CD4-positive, CD25-positive, alpha-beta regulatory T cell (primary cell): ENCODE measurements around the gene LRCH3. TPM values are rescaled to one million over a fixed set of nuclear protein-coding genes. Genes with fewer than 3 reads are reported as not detected.

ENCODE experiments used
- ATAC-seq, 2 donors: fragments of 150-1000 bp; cut with Tn5 transposase; one replicate each; pipeline ENCODE4 v1.10.0; 2021; ENCODE audit warnings: low read depth in 2 of 2, moderate number of reproducible peaks in 2 of 2, moderate library complexity in 1 of 2
- DNase-seq, 3 donors: peaks; one replicate each; pipeline versions ENCODE4 v3.0.0 to v3.0.0-alpha.2; 2012 to 2022; ENCODE audit warnings: mixed read lengths in 1 of 3
- H3K27ac ChIP-seq: one replicate; pipeline ENCODE4 v1.7.0; 2013; ENCODE audit warnings: mild to moderate bottlenecking, low read length; ENCODE audit not compliant: insufficient read depth, poor library complexity, severe bottlenecking
- H3K27me3 ChIP-seq: one replicate; pipeline ENCODE4 v1.7.0; 2013; ENCODE audit warnings: low read length; ENCODE audit not compliant: control insufficient read depth, insufficient read depth
- H3K36me3 ChIP-seq: one replicate; pipeline ENCODE4 v1.7.0; 2013; ENCODE audit warnings: mild to moderate bottlenecking, low read length, moderate library complexity; ENCODE audit not compliant: control insufficient read depth, insufficient read depth
- H3K4me1 ChIP-seq: 2 replicates; pipeline ENCODE4 v1.7.0; 2013; ENCODE audit warnings: mild to moderate bottlenecking, low read length; ENCODE audit not compliant: insufficient read depth, control insufficient read depth, poor library complexity, severe bottlenecking
- H3K4me3 ChIP-seq: one replicate; pipeline ENCODE4 v1.7.0; 2013; ENCODE audit warnings: low read depth, mild to moderate bottlenecking, low read length, moderate library complexity
- H3K9me3 ChIP-seq, 2 experiments: 1 replicate in 1 of 2; 2 replicates in 1 of 2; pipeline ENCODE4 v1.7.0; 2013; ENCODE audit warnings: low read length in 2 of 2, mild to moderate bottlenecking in 1 of 2, moderate library complexity in 1 of 2; ENCODE audit not compliant: control insufficient read depth in 2 of 2
- H3K27ac Mint-ChIP-seq, 3 donors: one replicate each; pipeline ENCODE4 v1.8.0; 2020 to 2022; ENCODE audit warnings: mild to moderate bottlenecking in 3 of 3, mixed read lengths in 3 of 3, moderate library complexity in 2 of 3
- H3K27me3 Mint-ChIP-seq: one replicate; pipeline ENCODE4 v1.8.0; 2022; ENCODE audit warnings: mild to moderate bottlenecking, mixed read lengths
- H3K36me3 Mint-ChIP-seq: one replicate; pipeline ENCODE4 v1.8.0; 2020; ENCODE audit warnings: mixed read lengths
- H3K4me1 Mint-ChIP-seq, 4 donors: one replicate each; pipeline ENCODE4 v1.8.0; 2020 to 2022; ENCODE audit warnings: mixed read lengths in 4 of 4, mild to moderate bottlenecking in 1 of 4
- H3K4me3 Mint-ChIP-seq, 4 donors: one replicate each; pipeline ENCODE4 v1.8.0; 2020 to 2022; ENCODE audit warnings: mild to moderate bottlenecking in 4 of 4, mixed read lengths in 4 of 4, moderate library complexity in 3 of 4
- H3K9me3 Mint-ChIP-seq, 7 donors: one replicate each; pipeline ENCODE4 v1.8.0; 2020 to 2022; ENCODE audit warnings: mixed read lengths in 7 of 7, mild to moderate bottlenecking in 3 of 7, moderate library complexity in 2 of 7
- polyA plus RNA-seq, 4 donors: library from polyadenylated mRNA; unstranded; fragments of 300-500 nt; fragmentation: Illumina TruSeq; gene quantifications; one replicate each; pipeline ENCODE4 v1.2.3, GENCODE V29; 2021
- total RNA-seq: library from RNA; stranded (reverse); gene quantifications from one replicate; pipeline ENCODE4 v1.2.3, GENCODE V29; 2022

The LRCH3 gene
- total and polyA plus RNA-seq, 5 donors from 2014 or later, result 12.2 to 66.1 (median 17.5) TPM

DNA sequence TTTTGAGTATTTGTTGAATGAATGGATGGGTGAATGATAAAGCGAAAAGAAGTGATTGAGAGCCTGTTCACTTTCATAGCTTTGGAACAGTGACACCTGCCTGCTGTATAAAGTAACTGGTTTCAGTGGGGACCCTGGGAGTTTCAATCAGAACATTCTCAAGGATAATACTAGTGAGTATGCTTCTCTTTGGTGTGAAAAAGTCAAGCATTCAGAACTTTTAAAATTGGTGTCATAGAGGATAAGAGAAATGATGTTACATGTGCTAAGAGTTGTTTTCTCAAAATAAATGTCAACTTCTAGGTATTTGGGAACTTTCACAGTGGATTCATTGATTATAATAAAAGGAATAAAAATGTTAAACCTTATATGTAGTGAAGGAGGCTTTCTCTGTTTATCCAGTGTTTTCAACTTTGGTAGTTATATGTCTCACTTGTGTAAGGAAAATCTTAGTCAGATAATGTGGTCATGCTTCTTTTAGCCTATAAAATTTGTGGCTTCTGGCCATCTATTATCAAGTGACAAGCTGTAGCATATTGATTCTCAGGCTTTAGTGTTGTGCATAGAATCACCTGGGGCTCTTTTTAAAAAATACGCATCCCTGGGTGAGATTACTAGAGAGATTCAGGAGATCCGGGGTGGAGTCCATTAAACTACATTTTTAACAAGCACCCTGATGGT, 11.9 kb downstream of the LRCH3 start:
- ATAC-seq (no peak), DNase-seq (peak in 2 of 3 donors; percentile 11 to 15)
- no peaks in the 10 kb centered on the region for H3K27me3 ChIP-seq
- H3K36me3 ChIP-seq, result peaks cover 2% of the 10 kb centered on the region
- Mint-ChIP-seq H3K4me1 (peaks cover 33 to 60% (median 50%) of the 10 kb centered on the region in 4 donors), H3K4me3 (peak overlapping the region in 1 of 4 donors; percentile 22), H3K36me3 (peaks cover 10% of the 10 kb centered on the region), H3K27ac (no peak overlapping the region), H3K9me3 (no peaks in the 10 kb centered on the region), H3K27me3 (no peaks in the 10 kb centered on the region)
- no peak overlapping the region for H3K27ac ChIP-seq
- peaks cover 19% of the 10 kb centered on the region for H3K4me1 ChIP-seq
- no peak overlapping the region for H3K4me3 ChIP-seq
- no peaks in the 10 kb centered on the region for H3K9me3 ChIP-seq

DNA sequence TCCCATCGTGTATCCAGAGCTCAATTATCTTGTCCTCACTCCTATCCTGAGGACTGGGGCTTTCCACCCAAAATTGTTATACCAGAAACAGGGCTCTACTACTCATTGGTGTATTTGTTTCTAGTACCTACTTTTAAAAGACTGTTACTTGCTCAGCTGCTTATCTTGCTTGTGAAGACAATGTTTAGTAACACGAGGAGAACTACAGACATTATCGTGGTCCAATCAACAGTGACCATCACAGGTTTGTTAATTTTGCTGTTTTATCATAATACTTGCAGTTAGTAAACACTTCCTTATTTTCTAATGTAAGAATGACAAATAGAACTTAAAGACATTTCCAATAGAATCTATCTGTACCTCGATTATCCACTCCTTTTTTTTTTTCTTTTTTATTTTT, 13.5 kb downstream of the LRCH3 start:
- H3K36me3 Mint-ChIP-seq, result peaks cover 11% of the 10 kb centered on the region

DNA sequence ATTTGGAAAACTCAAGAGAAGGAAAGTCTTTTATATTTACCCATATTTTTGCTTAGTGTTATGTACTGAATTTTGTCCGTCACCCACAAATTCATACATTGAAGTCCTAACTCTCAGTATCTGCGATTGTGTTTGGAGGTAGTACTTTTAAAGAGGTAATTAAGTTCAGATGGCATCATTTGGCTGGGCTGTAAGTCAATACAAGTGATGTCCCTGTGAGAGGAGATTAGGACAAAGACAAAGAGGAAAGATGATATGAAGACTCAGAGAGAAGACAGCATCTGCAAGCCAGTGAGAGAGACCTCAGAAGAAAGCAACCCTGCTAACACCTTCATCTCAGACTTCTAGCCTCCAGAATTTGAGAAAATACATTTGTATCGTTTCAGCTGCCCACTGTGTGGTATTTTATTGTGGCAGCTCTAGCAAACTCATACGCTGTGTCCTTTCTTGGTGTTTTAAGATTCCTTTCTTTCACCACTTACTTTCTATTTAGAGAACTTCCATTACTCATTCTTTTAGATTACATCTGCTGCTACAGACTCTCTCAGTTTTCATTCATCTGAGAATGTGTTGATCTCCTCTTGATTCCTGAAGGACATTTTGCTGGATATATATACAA, 17.0 kb downstream of the LRCH3 start:
- H3K4me1 ChIP-seq, result no peaks in the 10 kb centered on the region
- H3K4me3 Mint-ChIP-seq, result peak overlapping the region in 1 of 4 donors; percentile 11
- no peaks in the 10 kb centered on the region for H3K9me3 ChIP-seq
- H3K4me3 ChIP-seq, result no peak overlapping the region
- DNase-seq, result no peak
- peaks cover 18 to 44% (median 39%) of the 10 kb centered on the region in 4 donors for H3K4me1 Mint-ChIP-seq
- H3K27me3 ChIP-seq, result no peaks in the 10 kb centered on the region
- H3K27ac ChIP-seq, result no peak overlapping the region
- no peaks in the 10 kb centered on the region for H3K27me3 Mint-ChIP-seq
- no peaks in the 10 kb centered on the region for H3K9me3 Mint-ChIP-seq
- peaks cover 2% of the 10 kb centered on the region for H3K36me3 ChIP-seq
- no peak for ATAC-seq
- H3K36me3 Mint-ChIP-seq, result peaks cover 11% of the 10 kb centered on the region
- peak overlapping the region in 2 of 3 donors; percentile 23 to 53 for H3K27ac Mint-ChIP-seq

More for the DNA sequence above, 13.5 kb downstream of the LRCH3 start:
- no peak overlapping the region for H3K27ac ChIP-seq
- H3K4me1 ChIP-seq, result peaks cover 19% of the 10 kb centered on the region
- DNase-seq (no peak), ATAC-seq (no peak)
- Mint-ChIP-seq H3K4me3 (no peak overlapping the region), H3K9me3 (no peaks in the 10 kb centered on the region), H3K4me1 (peaks cover 34 to 61% (median 53%) of the 10 kb centered on the region in 4 donors), H3K27ac (no peak overlapping the region), H3K27me3 (no peaks in the 10 kb centered on the region)
- no peak overlapping the region for H3K4me3 ChIP-seq
- no peaks in the 10 kb centered on the region for H3K27me3 ChIP-seq
- peaks cover 2% of the 10 kb centered on the region for H3K36me3 ChIP-seq
- no peaks in the 10 kb centered on the region for H3K9me3 ChIP-seq

DNA sequence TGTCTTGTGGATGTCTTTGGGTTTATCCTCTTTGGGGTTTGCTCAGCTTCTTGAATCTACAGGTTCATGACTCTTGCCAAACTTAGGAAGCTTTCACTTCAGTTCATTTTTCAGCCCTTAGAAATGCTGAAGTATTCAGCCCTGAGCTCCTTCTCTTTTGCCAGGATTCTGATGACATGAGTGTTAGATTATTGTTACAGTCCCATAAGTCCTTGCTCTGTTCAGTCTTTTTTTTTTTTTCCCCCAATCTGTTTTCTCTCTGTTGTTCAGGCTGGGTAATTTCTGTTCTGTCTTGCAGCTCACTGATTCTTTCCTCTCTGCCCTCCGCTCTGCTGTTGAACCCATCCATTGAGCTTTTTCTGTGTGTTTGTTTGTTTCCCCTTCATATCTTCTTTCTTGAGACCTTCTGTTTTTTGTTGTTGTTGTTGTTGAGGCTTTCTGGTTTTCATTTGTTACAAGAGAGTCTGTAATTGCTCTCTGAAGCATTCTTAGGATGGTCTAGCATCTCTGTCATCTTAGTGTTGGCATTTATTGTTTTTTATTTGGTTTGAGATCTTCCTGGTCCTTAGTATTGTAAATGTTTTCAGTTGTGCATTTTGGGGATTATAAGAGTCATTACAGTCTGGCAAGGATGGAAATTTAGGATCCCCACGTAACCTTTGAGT, 18.4 kb downstream of the LRCH3 start:
- Histone ChIP-seq H3K4me1 (no peaks in the 10 kb centered on the region), H3K9me3 (no peaks in the 10 kb centered on the region), H3K27me3 (no peaks in the 10 kb centered on the region), H3K27ac (peak overlapping the region; percentile 35), H3K4me3 (no peak overlapping the region), H3K36me3 (no peaks in the 10 kb centered on the region)
- Mint-ChIP-seq H3K27ac (peak overlapping the region; percentile 15 to 49 (median 21)), H3K36me3 (peaks cover 18% of the 10 kb centered on the region), H3K4me1 (peaks cover 19 to 50% (median 44%) of the 10 kb centered on the region in 4 donors), H3K9me3 (peaks cover 0 to 2% (median 0%) of the 10 kb centered on the region in 7 donors), H3K27me3 (no peaks in the 10 kb centered on the region), H3K4me3 (peak overlapping the region in 2 of 4 donors; percentile 38 to 50)
- DNase-seq, result no peak
- no peak for ATAC-seq

DNA sequence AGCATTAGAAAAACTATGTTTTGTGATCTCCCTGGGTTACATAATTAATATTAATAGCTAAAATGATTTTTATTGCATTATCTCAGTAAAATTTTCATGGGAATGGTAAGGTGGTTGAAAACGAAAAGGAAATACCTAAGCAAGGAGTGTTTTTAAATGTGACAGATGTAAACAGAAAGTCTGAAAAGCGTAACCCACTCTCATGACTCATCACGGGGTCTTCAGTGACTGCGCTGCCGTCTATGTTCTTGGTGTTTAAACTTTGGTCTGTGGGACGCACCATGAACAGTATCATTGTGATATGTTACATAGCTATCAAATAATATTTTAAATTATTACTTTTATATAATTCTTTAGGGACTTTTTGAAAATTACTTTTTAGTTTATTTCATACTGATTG, 19.8 kb downstream of the LRCH3 start:
- Mint-ChIP-seq H3K9me3 (peaks cover 0 to 2% (median 0%) of the 10 kb centered on the region in 7 donors), H3K4me1 (peaks cover 20 to 50% (median 45%) of the 10 kb centered on the region in 4 donors), H3K4me3 (no peak overlapping the region), H3K27ac (no peak overlapping the region), H3K27me3 (no peaks in the 10 kb centered on the region), H3K36me3 (peaks cover 19% of the 10 kb centered on the region)
- H3K4me3 ChIP-seq, result no peak overlapping the region
- no peaks in the 10 kb centered on the region for H3K27me3 ChIP-seq
- ATAC-seq (no peak), DNase-seq (no peak)
- no peaks in the 10 kb centered on the region for H3K4me1 ChIP-seq
- no peak overlapping the region for H3K27ac ChIP-seq
- H3K36me3 ChIP-seq, result no peaks in the 10 kb centered on the region
- no peaks in the 10 kb centered on the region for H3K9me3 ChIP-seq

DNA sequence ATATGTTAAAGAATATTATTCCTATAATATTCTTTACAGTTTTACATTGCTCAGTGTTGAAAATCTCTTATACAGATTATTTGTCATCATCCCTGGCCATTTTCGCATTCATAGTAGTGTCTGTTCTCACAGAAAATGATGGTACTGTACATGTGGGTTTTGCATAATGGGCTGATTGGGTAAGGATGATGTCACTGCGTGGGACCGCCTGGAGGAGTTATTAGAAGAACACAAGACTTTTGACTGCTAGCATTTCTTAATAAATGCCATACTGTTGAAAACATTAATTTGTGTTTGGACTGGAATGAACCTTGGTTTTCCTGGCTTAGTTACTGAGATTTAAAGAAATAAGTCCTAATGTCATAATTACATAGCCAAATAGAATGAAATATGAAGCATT, 20.3 kb downstream of the LRCH3 start:
- H3K9me3 Mint-ChIP-seq, result peaks cover 0 to 2% (median 0%) of the 10 kb centered on the region in 7 donors
- no peak overlapping the region for H3K4me3 ChIP-seq
- H3K4me1 Mint-ChIP-seq, result peaks cover 20 to 48% (median 44%) of the 10 kb centered on the region in 4 donors
- ATAC-seq (no peak), DNase-seq (no peak)
- H3K27ac Mint-ChIP-seq, result no peak overlapping the region
- H3K4me1 ChIP-seq, result no peaks in the 10 kb centered on the region
- no peaks in the 10 kb centered on the region for H3K27me3 Mint-ChIP-seq
- H3K9me3 ChIP-seq, result no peaks in the 10 kb centered on the region
- H3K4me3 Mint-ChIP-seq, result no peak overlapping the region
- peaks cover 16% of the 10 kb centered on the region for H3K36me3 Mint-ChIP-seq
- H3K36me3 ChIP-seq, result no peaks in the 10 kb centered on the region
- H3K27me3 ChIP-seq, result no peaks in the 10 kb centered on the region
- H3K27ac ChIP-seq, result no peak overlapping the region

DNA sequence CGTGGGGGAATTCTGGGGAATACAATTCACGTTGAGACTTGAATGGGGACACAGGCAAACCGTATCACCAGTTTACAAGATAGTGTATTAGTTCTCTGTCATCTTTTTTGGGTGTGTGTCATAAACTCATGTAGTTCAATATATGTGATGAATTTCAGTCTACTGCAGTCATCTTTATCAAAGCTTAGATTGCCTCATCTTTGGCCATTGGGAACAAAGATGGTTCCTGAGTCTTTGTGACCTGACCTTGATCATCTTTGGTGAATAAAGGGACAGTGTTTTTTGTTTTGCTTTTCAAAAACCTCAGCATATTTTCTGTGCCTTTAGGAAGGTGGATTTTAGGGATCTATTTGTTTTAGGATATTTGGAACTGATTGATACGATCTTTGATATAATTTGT, 23.3 kb downstream of the LRCH3 start:
- Histone ChIP-seq H3K27me3 (no peaks in the 10 kb centered on the region), H3K4me1 (no peaks in the 10 kb centered on the region), H3K9me3 (no peaks in the 10 kb centered on the region), H3K36me3 (peaks cover 2% of the 10 kb centered on the region), H3K4me3 (no peak overlapping the region), H3K27ac (no peak overlapping the region)
- H3K4me3 Mint-ChIP-seq, result no peak overlapping the region
- H3K9me3 Mint-ChIP-seq, result peaks cover 0 to 2% (median 0%) of the 10 kb centered on the region in 7 donors
- peaks cover 11% of the 10 kb centered on the region for H3K36me3 Mint-ChIP-seq
- H3K27me3 Mint-ChIP-seq, result no peaks in the 10 kb centered on the region
- DNase-seq (no peak), ATAC-seq (no peak)
- peak overlapping the region in 1 of 3 donors; percentile 52 for H3K27ac Mint-ChIP-seq
- peaks cover 9 to 37% (median 27%) of the 10 kb centered on the region in 4 donors for H3K4me1 Mint-ChIP-seq
